22Rv1 (cell line): Measurements from ENCODE around the gene LSAMP.

Experiments used
- CTCF ChIP-seq: fragments of 450-650 bp; IDR thresholded peaks from 2 replicates; pipeline ENCODE4 v1.5.1; 2017; ENCODE audit warnings: mild to moderate bottlenecking
- ZFX ChIP-seq: fragments of 450-650 bp; IDR thresholded peaks from 2 replicates; pipeline ENCODE4 v1.6.1; 2017; ENCODE audit warnings: antibody characterized with exemption, borderline replicate concordance

GRCh38 chr3:116037954-116038911 lies 407.1 kb downstream of the LSAMP start:
- TF ChIP-seq CTCF: no peak
- no peak for TF ChIP-seq ZFX
